Measurements from ENCODE around the gene HMX1. TPM values are rescaled to one million over a fixed set of nuclear protein-coding genes. Genes with fewer than 3 reads are reported as not detected.

Gene HMX1
- total and polyA plus RNA-seq, 4 donors: not detected

DNA sequence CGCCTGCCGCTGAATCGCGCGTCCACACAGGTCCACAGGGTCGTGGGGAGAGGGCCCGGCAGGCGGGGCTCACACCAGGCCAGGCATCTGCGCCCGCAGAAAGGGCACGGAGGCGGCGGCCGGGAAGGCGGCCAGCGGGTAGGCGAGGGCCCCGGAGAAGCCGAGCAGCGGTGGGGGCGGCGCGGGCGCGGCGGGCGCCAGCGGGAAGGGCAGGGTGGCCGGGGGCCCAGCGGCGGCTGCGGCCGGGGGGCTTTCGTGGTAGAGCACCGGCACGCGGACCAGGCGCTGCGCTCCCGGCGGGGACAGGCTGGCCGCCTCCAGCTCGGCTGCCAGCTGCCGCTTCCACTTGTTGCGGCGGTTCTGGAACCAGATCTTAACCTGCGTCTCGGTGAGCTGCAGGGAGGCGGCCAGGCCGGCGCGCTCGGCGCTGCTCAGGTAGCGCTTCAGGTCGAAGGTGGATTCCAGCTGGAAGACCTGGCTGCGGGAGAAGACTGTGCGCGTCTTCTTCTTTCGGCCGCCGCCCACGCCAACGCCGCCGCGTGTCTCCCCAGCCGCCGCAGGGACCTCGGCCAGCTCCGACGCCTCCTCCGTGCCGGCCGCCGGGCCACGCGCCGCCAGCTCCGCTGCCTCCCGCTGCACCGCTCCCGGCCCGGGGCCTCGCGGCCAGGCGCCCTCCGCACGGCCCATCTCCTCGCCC, 3.9 kb downstream of the HMX1 start:
- Histone ChIP-seq H3K36me3 (ENCODE audit: control insufficient read depth in 1 of 2, insufficient read depth in 2 of 2, low read length in 1 of 2) (no peaks in the 10 kb centered on the region), H3K4me1 (ENCODE audit: control insufficient read depth in 1 of 2, insufficient read depth in 2 of 2, low read length in 2 of 2) (no peaks in the 10 kb centered on the region), H3K9me3 (ENCODE audit: control insufficient read depth, low read length) (no peaks in the 10 kb centered on the region), H3K27me3 (ENCODE audit: control insufficient read depth in 1 of 2, insufficient read depth in 2 of 2, low read length in 1 of 2) (no peaks in the 10 kb centered on the region), H3K27ac (ENCODE audit: low read depth in 1 of 2, low read length in 2 of 2) (no peak overlapping the region), H3K4me3 (ENCODE audit: low read length in 2 of 2) (no peak overlapping the region)
- WGBS, 2 donors: 1 to 2% methylated on average over 53 to 90 of the region's 90 CpGs
- intact Hi-C loops (cut with DNase I): no loop called here
- DNase-seq: no peak
- ATAC-seq (ENCODE audit: low FRiP score): no peak

- Histone ChIP-seq H3K4me3 (ENCODE audit: low read length in 2 of 2) (no peak overlapping the region), H3K36me3 (ENCODE audit: control insufficient read depth in 1 of 2, insufficient read depth in 2 of 2, low read length in 1 of 2) (no peaks in the 10 kb centered on the region), H3K27me3 (ENCODE audit: control insufficient read depth in 1 of 2, insufficient read depth in 2 of 2, low read length in 1 of 2) (no peaks in the 10 kb centered on the region), H3K4me1 (ENCODE audit: control insufficient read depth in 1 of 2, insufficient read depth in 2 of 2, low read length in 2 of 2) (no peaks in the 10 kb centered on the region), H3K27ac (ENCODE audit: low read depth in 1 of 2, low read length in 2 of 2) (no peak overlapping the region), H3K9me3 (ENCODE audit: control insufficient read depth, low read length) (no peaks in the 10 kb centered on the region)
- DNase-seq (no peak), ATAC-seq (ENCODE audit: low FRiP score) (no peak)
- intact Hi-C loops (cut with DNase I): no loop called here
- WGBS, 2 donors: 8 to 12% methylated on average over 41 to 42 of the region's 42 CpGs
These were observed 4.6 kb downstream of the HMX1 start for GRCh38 chr4:8866828-8867623.

- Histone ChIP-seq H3K27ac (ENCODE audit: low read depth in 1 of 2, low read length in 2 of 2) (no peak overlapping the region), H3K4me3 (ENCODE audit: low read length in 2 of 2) (no peak overlapping the region), H3K4me1 (ENCODE audit: control insufficient read depth in 1 of 2, insufficient read depth in 2 of 2, low read length in 2 of 2) (no peaks in the 10 kb centered on the region), H3K27me3 (ENCODE audit: control insufficient read depth in 1 of 2, insufficient read depth in 2 of 2, low read length in 1 of 2) (no peaks in the 10 kb centered on the region), H3K36me3 (ENCODE audit: control insufficient read depth in 1 of 2, insufficient read depth in 2 of 2, low read length in 1 of 2) (no peaks in the 10 kb centered on the region), H3K9me3 (ENCODE audit: control insufficient read depth, low read length) (no peaks in the 10 kb centered on the region)
- intact Hi-C loops (cut with DNase I): no loop called here
- DNase-seq (no peak), ATAC-seq (ENCODE audit: low FRiP score) (no peak)
- 33 to 48% methylated on average over 12 of the region's 12 CpGs for whole genome bisulfite sequencing, 2 donors
These were observed 5.2 kb downstream of the HMX1 start for GRCh38 chr4:8866421-8866820.

DNA sequence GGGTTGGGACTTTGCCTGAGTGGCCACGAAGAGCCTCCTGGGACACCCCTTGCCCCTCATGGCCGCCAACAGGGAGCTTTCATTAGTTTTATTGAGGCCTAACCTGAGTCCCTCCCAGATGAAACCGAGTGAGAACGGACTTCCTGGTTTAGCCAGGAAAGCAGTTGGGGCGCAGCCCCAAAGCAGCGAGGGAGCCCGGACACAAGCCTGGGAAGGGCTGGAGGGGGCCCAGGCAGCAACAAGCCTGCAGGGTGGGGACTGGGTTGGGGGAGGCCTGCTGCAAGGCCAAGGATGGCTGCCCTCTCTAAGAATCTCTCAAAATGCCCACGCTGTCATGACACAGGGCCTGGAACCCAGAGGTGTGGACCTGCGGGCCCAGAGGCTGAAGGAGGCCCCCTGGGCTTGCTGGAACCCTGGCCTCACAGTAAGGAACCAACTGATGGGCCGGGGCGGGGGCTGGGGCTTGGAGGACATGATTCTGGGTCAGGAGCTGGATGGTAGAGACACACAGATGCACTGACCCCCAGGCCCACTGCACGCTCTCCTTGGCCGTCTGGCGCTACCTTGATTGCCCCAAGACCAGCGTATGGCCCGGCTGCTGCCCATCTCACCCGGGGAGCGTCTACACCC, 5.8 kb downstream of the HMX1 start:
- ATAC-seq (ENCODE audit: low FRiP score) (no peak), DNase-seq (no peak)
- Histone ChIP-seq H3K4me3 (ENCODE audit: low read length in 2 of 2) (no peak overlapping the region), H3K27me3 (ENCODE audit: control insufficient read depth in 1 of 2, insufficient read depth in 2 of 2, low read length in 1 of 2) (no peaks in the 10 kb centered on the region), H3K36me3 (ENCODE audit: control insufficient read depth in 1 of 2, insufficient read depth in 2 of 2, low read length in 1 of 2) (no peaks in the 10 kb centered on the region), H3K27ac (ENCODE audit: low read depth in 1 of 2, low read length in 2 of 2) (no peak overlapping the region), H3K9me3 (ENCODE audit: control insufficient read depth, low read length) (no peaks in the 10 kb centered on the region), H3K4me1 (ENCODE audit: control insufficient read depth in 1 of 2, insufficient read depth in 2 of 2, low read length in 2 of 2) (no peaks in the 10 kb centered on the region)
- WGBS, 2 donors: 49 to 70% methylated on average over 18 of the region's 18 CpGs
- intact Hi-C loops (cut with DNase I): no loop called here

DNA sequence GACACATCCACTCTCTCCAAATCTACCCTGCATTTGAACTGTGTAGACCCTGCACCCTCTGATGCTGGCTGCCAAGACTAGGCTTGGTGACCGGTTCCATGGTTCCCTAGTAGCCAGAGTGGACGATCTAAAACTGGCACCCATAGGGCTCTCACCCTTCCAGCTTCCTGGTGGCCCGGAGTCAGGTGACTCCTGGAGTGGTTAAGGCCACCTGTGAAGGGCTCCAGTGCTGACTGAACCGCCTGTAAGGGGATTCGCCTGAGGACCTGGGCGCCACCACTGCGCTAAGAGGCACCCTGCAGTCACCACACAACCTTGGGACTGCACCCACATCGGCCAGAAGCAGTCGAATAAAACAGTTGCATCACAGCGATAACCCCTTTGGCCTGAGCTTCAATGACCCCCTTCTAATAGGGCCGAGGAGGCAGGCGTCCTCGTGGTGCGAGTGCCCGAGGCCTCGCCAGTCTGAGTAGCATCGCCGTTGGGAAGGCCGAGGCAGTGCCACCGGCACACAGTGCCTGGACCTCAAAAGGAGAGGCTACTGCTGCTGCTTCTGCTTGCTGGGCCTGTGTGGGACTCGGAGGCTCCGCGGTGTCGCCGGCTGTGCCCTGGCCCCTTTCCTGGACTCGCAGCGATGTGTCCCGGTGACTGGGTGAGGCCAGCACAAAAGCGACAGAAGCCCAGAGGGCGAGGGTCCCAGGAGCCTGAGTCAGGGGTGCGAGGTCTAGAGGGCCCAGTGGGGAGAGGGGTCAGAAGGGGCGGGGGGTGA, 6.5 kb downstream of the HMX1 start:
- Histone ChIP-seq H3K9me3 (ENCODE audit: control insufficient read depth, low read length) (no peaks in the 10 kb centered on the region), H3K36me3 (ENCODE audit: control insufficient read depth in 1 of 2, insufficient read depth in 2 of 2, low read length in 1 of 2) (no peaks in the 10 kb centered on the region), H3K4me1 (ENCODE audit: control insufficient read depth in 1 of 2, insufficient read depth in 2 of 2, low read length in 2 of 2) (no peaks in the 10 kb centered on the region), H3K4me3 (ENCODE audit: low read length in 2 of 2) (no peak overlapping the region), H3K27ac (ENCODE audit: low read depth in 1 of 2, low read length in 2 of 2) (no peak overlapping the region), H3K27me3 (ENCODE audit: control insufficient read depth in 1 of 2, insufficient read depth in 2 of 2, low read length in 1 of 2) (no peaks in the 10 kb centered on the region)
- 26 to 36% methylated on average over 31 to 32 of the region's 32 CpGs for WGBS, 2 donors
- DNase-seq: no peak
- intact Hi-C loops (cut with DNase I): no loop called here
- no peak for ATAC-seq (ENCODE audit: low FRiP score)

DNA sequence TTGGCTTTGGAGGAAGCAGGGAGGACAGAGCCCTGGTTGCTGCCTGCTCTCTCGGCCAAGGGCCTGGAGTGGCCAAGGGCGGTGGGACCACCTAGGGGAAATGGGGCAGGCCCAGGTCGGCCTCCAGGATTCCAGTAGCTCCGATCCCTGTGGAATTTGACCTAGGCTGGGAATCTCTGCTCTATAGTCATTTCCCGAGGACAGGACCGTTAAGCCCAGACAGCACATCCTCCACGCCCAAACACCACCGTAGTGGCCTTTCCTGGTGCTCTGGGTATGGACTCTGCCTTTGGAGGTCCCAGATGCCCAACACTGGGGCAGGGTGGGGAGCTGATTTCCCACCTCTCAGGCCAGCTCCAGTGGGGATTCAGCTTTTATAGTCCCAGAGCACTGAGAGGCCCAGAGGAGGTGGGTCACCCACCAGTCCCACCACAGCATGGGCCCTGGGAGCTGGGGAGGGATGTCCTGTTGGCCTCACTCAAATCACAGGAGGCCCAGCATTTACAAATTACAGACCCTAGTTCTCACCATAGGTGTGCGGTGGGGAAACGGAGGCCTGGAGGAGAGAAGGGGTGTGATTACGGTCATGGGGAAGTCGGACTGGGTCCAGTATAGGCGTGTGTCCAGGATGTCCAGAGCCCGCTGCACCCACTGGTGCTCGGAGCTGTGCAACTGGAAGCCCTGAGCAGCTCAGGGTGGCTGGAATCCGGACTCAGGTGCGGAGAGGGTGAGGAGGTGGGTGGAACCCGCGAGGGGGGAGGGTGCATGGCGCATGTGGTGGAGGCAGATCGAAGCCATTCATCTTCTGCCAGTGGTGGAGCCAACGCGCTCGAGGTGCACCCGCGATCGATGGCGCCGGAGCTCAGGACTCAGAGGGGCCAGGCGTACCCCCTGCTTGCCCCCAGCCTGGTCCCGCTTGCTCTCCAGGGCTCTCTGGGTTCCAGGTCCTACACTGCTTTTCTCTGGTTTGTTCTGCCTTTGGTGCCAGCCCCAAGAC, 7.7 kb downstream of the HMX1 start:
- intact Hi-C loops (cut with DNase I): no loop called here
- H3K36me3 ChIP-seq (ENCODE audit: control insufficient read depth in 1 of 2, insufficient read depth in 2 of 2, low read length in 1 of 2): no peaks in the 10 kb centered on the region
- no peak overlapping the region for H3K4me3 ChIP-seq (ENCODE audit: low read length in 2 of 2)
- H3K4me1 ChIP-seq (ENCODE audit: control insufficient read depth in 1 of 2, insufficient read depth in 2 of 2, low read length in 2 of 2): no peaks in the 10 kb centered on the region
- DNase-seq (no peak), ATAC-seq (ENCODE audit: low FRiP score) (no peak)
- H3K9me3 ChIP-seq (ENCODE audit: control insufficient read depth, low read length): no peaks in the 10 kb centered on the region
- no peaks in the 10 kb centered on the region for H3K27me3 ChIP-seq (ENCODE audit: control insufficient read depth in 1 of 2, insufficient read depth in 2 of 2, low read length in 1 of 2)
- 17 to 18% methylated on average over 31 of the region's 31 CpGs for WGBS, 2 donors
- H3K27ac ChIP-seq (ENCODE audit: low read depth in 1 of 2, low read length in 2 of 2): no peak overlapping the region

- Histone ChIP-seq H3K9me3 (ENCODE audit: control insufficient read depth, low read length) (no peaks in the 10 kb centered on the region), H3K4me3 (ENCODE audit: low read length in 2 of 2) (no peak overlapping the region), H3K36me3 (ENCODE audit: control insufficient read depth in 1 of 2, insufficient read depth in 2 of 2, low read length in 1 of 2) (no peaks in the 10 kb centered on the region), H3K27me3 (ENCODE audit: control insufficient read depth in 1 of 2, insufficient read depth in 2 of 2, low read length in 1 of 2) (no peaks in the 10 kb centered on the region), H3K27ac (ENCODE audit: low read depth in 1 of 2, low read length in 2 of 2) (no peak overlapping the region), H3K4me1 (ENCODE audit: control insufficient read depth in 1 of 2, insufficient read depth in 2 of 2, low read length in 2 of 2) (no peaks in the 10 kb centered on the region)
- ATAC-seq (ENCODE audit: low FRiP score): no peak
- intact Hi-C loops (cut with DNase I): no loop called here
- WGBS, 2 donors: 4 to 5% methylated on average over 40 to 41 of the region's 41 CpGs
- DNase-seq: peak in 1 of 2 donors; percentile 14
These were observed 8.6 kb downstream of the HMX1 start for GRCh38 chr4:8862800-8863685.

Measured in aorta (tissue), 5 donors.